Nephron progenitor cell (in vitro differentiated cells): ENCODE data around the gene FN1.

Experiments used
- DNase-seq: peaks from one replicate; pipeline ENCODE4 v3.0.0; 2021
- H3K27ac Mint-ChIP-seq: 2 replicates; pipeline ENCODE4 v1.8.0; 2021; ENCODE audit warnings: mild to moderate bottlenecking, moderate library complexity, mixed read lengths
- H3K27me3 Mint-ChIP-seq: 2 replicates; pipeline ENCODE4 v1.8.0; 2021; ENCODE audit warnings: mild to moderate bottlenecking, low read depth, mixed read lengths; ENCODE audit not compliant: poor library complexity
- H3K36me3 Mint-ChIP-seq: 2 replicates; pipeline ENCODE4 v1.8.0; 2021; ENCODE audit warnings: low read depth, mixed read lengths
- H3K4me1 Mint-ChIP-seq: 2 replicates; pipeline ENCODE4 v1.8.0; 2021; ENCODE audit warnings: mixed read lengths
- H3K4me3 Mint-ChIP-seq: 2 replicates; pipeline ENCODE4 v1.8.0; 2021; ENCODE audit warnings: mild to moderate bottlenecking, moderate library complexity, mixed read lengths
- H3K9me3 Mint-ChIP-seq: 2 replicates; pipeline ENCODE4 v1.8.0; 2021; ENCODE audit warnings: mild to moderate bottlenecking, moderate library complexity, mixed read lengths
- CTCF ChIP-seq: fragments of 200-600 bp; sonication (generic); IDR thresholded peaks from 2 replicates; pipeline ENCODE4 v1.5.0; 2021; ENCODE audit warnings: antibody characterized with exemption

FN1 gene

DNA sequence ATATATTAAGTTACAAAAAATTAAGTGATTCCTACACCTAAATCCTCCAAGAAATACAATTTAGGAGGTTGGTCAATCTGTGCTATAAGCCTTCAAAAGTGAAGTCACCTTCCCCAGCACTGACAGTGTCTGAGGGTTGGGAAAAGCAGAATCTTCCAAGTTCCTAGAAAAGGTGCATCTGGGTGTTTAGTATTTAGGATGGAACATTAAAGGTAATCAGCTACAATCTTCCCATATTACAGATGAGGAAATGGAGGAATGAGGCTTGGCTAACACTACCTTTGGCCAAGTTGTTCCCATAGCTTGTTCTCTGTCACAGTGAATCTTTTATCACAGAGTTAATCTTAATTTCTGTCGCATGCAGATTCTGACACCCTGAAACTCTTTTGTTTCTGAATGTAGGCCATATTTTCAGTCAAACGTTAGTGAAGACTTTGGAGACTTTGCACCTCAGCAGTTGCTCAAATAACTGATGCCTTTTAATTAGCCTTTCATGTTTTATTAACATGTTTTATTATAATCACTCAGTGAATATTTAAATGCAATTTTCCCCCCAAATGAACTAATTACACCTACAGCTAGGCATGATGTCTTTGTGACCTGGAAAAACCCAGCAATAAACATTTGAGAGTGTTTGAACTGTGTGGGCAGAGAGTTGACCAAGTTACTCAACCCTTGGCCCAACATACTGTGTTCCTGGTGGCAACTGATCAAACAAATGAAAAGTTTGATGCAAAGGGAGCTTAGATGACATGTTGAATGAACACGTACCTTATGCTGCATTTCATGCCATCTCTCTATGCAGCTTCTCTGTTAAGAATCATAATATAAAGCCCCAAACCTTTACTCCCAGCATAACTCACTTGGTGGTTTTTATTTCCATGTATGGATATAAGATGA, 17.6 kb downstream of the FN1 start:
- peaks cover 5% of the 10 kb centered on the region for H3K4me1 Mint-ChIP-seq
- no peak for TF ChIP-seq CTCF
- no peaks in the 10 kb centered on the region for H3K27me3 Mint-ChIP-seq
- no peaks in the 10 kb centered on the region for H3K9me3 Mint-ChIP-seq
- H3K27ac Mint-ChIP-seq = no peak overlapping the region
- peaks cover 69% of the 10 kb centered on the region for H3K36me3 Mint-ChIP-seq
- no peak for DNase-seq
- H3K4me3 Mint-ChIP-seq = no peak overlapping the region

DNA sequence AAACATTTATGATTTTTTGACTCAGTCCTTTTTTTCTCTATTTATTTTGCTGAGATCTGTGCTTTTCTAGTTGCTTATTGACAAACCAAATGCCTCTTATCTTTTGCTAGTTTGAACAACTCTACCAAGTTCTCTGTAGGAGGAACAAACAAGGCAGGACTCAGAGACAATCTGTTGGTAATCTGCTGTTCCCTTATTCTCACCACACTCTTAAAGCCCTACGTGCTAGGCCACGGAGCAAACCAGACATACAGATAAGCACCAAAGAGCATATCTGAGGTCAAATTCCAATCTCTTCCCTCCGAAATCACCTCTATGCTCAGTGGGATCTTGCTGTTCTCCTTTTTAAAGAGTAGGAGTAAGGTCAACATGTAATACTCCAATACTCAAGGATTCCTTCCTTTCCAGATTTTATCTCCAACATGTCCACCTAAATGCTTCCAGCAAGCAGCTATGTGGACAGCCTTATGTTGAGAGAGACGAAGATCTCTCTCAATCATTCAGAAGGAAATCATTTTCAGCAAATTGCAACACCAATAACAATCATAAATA, 18.4 kb downstream of the FN1 start:
- TF ChIP-seq CTCF = no peak
- H3K4me3 Mint-ChIP-seq = no peak overlapping the region
- DNase-seq = no peak
- H3K27ac Mint-ChIP-seq = no peak overlapping the region
- no peaks in the 10 kb centered on the region for H3K9me3 Mint-ChIP-seq
- peaks cover 74% of the 10 kb centered on the region for H3K36me3 Mint-ChIP-seq
- no peaks in the 10 kb centered on the region for H3K27me3 Mint-ChIP-seq
- peaks cover 5% of the 10 kb centered on the region for H3K4me1 Mint-ChIP-seq

DNA sequence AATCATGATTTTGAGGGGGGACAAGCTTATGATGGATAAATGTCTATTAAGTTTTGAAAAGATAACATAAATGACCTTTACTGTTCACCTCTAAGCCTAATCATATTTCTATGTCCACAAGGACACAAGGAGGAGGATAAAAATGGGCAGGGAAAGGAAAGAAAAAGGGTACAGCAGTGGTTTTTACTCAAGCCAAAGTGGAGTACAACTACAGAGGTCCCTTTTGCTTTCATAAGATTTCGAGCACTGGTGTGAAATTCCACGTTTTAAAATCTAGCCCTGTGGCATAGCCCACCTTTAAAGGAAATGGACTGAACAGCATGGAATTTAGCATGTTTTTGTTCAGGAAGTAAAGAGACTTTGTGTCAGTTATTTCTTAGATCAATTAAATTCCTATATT, 19.2 kb downstream of the FN1 start:
- Mint-ChIP-seq H3K27ac (no peak overlapping the region), H3K36me3 (peaks cover 70% of the 10 kb centered on the region), H3K9me3 (no peaks in the 10 kb centered on the region), H3K4me3 (no peak overlapping the region), H3K4me1 (peaks cover 5% of the 10 kb centered on the region), H3K27me3 (no peaks in the 10 kb centered on the region)
- TF ChIP-seq CTCF = no peak
- no peak for DNase-seq

DNA sequence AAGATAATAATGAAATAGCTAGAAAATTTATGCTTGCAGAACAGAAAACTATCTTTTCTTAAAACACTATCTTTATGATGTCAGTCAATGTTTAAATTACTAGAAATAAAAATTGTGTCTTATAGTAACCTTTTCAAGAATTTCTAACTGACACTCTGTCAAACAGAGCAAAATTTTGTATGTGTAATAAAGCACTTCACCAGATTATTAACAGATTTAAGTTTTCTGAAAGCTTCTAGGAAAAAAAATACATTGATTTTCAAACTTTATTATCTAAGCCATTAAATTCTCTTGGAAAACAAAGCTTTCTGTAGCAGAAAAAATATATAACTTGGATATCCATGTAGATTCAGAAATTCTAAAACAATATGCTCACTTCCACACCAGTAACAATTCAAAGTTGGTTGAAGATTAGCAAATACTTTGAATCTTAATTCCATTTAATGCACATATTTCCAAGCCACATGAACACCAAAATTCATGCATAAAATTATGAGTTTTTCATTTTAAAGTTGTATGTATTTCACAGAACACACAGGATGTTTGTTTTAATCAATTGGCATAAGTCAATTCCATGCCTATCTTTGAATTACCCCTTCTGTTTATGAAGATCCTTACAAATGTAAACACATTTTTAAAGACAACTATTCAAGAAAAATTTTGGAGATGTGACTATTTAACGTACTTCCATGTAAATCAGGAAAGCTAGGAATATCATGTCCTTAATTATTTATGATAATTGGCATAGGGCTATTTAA, 19.9 kb downstream of the FN1 start:
- Mint-ChIP-seq H3K4me1 (peaks cover 5% of the 10 kb centered on the region), H3K27me3 (no peaks in the 10 kb centered on the region), H3K36me3 (peaks cover 68% of the 10 kb centered on the region), H3K9me3 (no peaks in the 10 kb centered on the region), H3K4me3 (no peak overlapping the region), H3K27ac (no peak overlapping the region)
- no peak for DNase-seq
- no peak for TF ChIP-seq CTCF

DNA sequence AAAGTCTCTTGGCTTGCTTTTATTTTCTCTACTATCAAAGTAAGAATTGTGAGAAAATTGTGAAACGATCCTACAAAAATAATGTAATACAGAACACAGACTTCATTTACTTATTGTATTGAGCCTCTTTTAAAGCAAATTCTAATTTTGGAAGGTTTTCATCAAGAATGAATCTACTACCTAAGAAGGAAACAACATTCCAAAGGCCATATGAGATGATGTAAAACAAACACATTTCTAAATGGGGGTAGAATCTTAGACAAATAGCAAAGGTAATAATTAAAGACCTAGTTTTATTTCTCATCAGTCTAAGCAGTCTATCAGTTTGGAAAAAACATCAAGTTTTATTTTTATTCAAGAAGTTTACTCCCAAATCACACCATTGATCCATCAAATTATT, 20.6 kb downstream of the FN1 start:
- Mint-ChIP-seq H3K4me3 (no peak overlapping the region), H3K4me1 (no peaks in the 10 kb centered on the region), H3K27ac (no peak overlapping the region), H3K36me3 (peaks cover 66% of the 10 kb centered on the region), H3K9me3 (no peaks in the 10 kb centered on the region), H3K27me3 (no peaks in the 10 kb centered on the region)
- TF ChIP-seq CTCF = no peak
- DNase-seq = no peak
